GM12864 (cell line): Measurements from ENCODE around the gene AK5.

Source experiments
- DNase-seq: peaks from one replicate; pipeline ENCODE4 v3.0.0-alpha.2; 2011; ENCODE audit warnings: low read depth
- H3K4me3 ChIP-seq: 2 replicates; pipeline ENCODE4 v1.5.1; 2011; ENCODE audit warnings: mild to moderate bottlenecking, low read depth, low read length, control low read depth
- CTCF ChIP-seq: IDR thresholded peaks from 2 replicates; pipeline ENCODE4 v1.5.1; 2011; ENCODE audit warnings: low read depth, mild to moderate bottlenecking, moderate library complexity, low read length, control low read depth, inconsistent platforms; ENCODE audit errors: missing control alignments

Gene AK5

GRCh38 chr1:77489910-77490309 is 208.1 kb downstream of the AK5 start:
- no peak for DNase-seq
- no peak for TF ChIP-seq CTCF
- no peak overlapping the region for H3K4me3 ChIP-seq

GRCh38 chr1:77494026-77494425 is 212.2 kb downstream of the AK5 start:
- no peak overlapping the region for H3K4me3 ChIP-seq
- no peak for TF ChIP-seq CTCF
- no peak for DNase-seq

- no peak overlapping the region for H3K4me3 ChIP-seq
- no peak for DNase-seq
- TF ChIP-seq CTCF: no peak
Observed at GRCh38 chr1:77498918-77499317, 217.1 kb downstream of the AK5 start.

- DNase-seq: no peak
- TF ChIP-seq CTCF: no peak
Observed at GRCh38 chr1:77499466-77499865, 217.6 kb downstream of the AK5 start.

GRCh38 chr1:77504986-77505385 is 223.2 kb downstream of the AK5 start:
- no peak for DNase-seq
- TF ChIP-seq CTCF: no peak
- H3K4me3 ChIP-seq: no peak overlapping the region

More at GRCh38 chr1:77499466-77499865, 217.6 kb downstream of the AK5 start:
- no peak overlapping the region for H3K4me3 ChIP-seq

GRCh38 chr1:77506771-77507170 is 225.0 kb downstream of the AK5 start:
- no peak for TF ChIP-seq CTCF
- DNase-seq: no peak
- no peak overlapping the region for H3K4me3 ChIP-seq

- H3K4me3 ChIP-seq: no peak overlapping the region
- TF ChIP-seq CTCF: no peak
- no peak for DNase-seq
Observed at GRCh38 chr1:77509051-77509492, 227.3 kb downstream of the AK5 start.
